Thyroid gland (tissue), 4 donors: ENCODE measurements around the gene DDX25.

ENCODE experiments used
- POLR2A ChIP-seq, 2 donors: fragments of 450-650 bp; IDR thresholded peaks; one replicate each; pipeline ENCODE4 v1.6.1; 2017; ENCODE audit warnings: antibody characterized with exemption in 2 of 2, mild to moderate bottlenecking in 2 of 2, moderate library complexity in 1 of 2
- TF ChIP-seq, protein P1 (sequence below), 6 experiments: fragments of 200-600 bp in 3 of 6; fragments of 450-650 bp in 3 of 6; sonication (generic) in 3 of 6; IDR thresholded peaks; one replicate each; pipeline ENCODE4 v1.5.1; 2016 to 2019; ENCODE audit warnings: antibody characterized with exemption in 6 of 6, mild to moderate bottlenecking in 2 of 6, inconsistent platforms in 1 of 6, moderate library complexity in 1 of 6

GRCh38 chr11:125940145-125940544 is 35.8 kb downstream of the DDX25 start:
- TF ChIP-seq, protein P1, sequence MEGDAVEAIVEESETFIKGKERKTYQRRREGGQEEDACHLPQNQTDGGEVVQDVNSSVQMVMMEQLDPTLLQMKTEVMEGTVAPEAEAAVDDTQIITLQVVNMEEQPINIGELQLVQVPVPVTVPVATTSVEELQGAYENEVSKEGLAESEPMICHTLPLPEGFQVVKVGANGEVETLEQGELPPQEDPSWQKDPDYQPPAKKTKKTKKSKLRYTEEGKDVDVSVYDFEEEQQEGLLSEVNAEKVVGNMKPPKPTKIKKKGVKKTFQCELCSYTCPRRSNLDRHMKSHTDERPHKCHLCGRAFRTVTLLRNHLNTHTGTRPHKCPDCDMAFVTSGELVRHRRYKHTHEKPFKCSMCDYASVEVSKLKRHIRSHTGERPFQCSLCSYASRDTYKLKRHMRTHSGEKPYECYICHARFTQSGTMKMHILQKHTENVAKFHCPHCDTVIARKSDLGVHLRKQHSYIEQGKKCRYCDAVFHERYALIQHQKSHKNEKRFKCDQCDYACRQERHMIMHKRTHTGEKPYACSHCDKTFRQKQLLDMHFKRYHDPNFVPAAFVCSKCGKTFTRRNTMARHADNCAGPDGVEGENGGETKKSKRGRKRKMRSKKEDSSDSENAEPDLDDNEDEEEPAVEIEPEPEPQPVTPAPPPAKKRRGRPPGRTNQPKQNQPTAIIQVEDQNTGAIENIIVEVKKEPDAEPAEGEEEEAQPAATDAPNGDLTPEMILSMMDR (IDR thresholded peaks at IDR 0.05) = no peak
- TF ChIP-seq POLR2A (IDR thresholded peaks at IDR 0.05) = no peak
